ENCODE results near the gene ADAP1. TPM values are rescaled to one million over a fixed set of nuclear protein-coding genes. Genes with fewer than 3 reads are reported as not detected.

ADAP1 gene
- total RNA-seq, 1 experiment from 2014 or later, result 11.7 TPM

DNA sequence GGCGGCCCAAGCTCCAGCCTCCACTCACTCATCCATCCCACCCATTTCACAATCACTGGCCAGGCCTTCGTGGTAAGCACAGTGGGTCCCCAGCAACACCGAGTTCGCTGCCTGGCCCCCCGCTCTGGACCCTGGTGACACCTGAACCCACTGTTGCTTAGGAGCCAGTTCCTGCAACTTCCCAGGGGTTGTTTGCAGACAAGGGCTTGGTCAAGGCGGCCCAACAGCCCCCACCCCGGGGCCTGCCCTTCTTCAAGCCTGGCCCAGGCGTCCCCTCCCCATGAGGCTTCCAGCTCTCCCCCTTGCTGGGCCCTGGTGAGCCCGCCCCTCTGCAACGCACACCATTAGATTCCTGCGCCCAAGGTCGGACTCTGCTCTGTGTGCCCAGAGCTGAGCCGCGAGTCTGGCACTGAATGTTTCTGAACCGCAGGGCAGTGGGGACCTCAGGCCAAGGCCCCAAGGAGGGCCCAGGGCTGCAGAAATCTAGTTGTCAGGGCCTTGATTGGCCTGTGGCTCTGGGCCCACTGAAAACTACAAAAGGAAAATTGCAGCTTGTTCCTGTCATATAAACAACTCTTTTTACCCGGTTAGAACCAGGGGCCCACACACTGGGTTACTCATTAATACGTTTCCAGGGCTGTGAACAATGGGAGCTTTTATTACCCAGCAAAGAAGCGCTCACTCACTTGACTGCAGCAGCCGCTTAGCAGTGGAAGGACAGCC is 23.0 kb upstream of the ADAP1 start:
- in situ Hi-C loops (cut with HindIII; ENCODE audit: low sequenced_read_pairs), result no loop called here
- no peak for DNase-seq (ENCODE audit: low spot score)

DNA sequence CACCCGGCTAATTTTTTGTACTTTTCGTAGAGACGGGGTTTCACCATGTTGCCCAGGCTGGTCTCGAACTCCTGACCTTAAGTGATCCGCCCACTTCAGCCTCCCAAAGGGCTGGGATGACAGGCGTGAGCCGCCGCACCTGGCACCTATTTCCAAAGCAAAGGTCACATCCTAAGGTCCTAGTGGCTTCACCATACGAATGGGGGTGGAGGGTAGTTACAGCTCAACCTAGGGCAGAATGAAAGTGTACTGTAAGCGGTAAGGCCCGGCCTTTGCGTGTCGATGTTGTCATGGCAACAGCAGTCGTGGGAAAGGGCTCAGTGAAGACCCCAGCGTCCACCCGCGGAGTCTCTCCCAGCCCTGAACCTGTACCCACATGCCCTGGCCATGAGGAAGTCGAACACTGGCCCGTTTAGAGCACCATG is 22.4 kb upstream of the ADAP1 start:
- in situ Hi-C loops (cut with HindIII; ENCODE audit: low sequenced_read_pairs), result no loop called here

DNA sequence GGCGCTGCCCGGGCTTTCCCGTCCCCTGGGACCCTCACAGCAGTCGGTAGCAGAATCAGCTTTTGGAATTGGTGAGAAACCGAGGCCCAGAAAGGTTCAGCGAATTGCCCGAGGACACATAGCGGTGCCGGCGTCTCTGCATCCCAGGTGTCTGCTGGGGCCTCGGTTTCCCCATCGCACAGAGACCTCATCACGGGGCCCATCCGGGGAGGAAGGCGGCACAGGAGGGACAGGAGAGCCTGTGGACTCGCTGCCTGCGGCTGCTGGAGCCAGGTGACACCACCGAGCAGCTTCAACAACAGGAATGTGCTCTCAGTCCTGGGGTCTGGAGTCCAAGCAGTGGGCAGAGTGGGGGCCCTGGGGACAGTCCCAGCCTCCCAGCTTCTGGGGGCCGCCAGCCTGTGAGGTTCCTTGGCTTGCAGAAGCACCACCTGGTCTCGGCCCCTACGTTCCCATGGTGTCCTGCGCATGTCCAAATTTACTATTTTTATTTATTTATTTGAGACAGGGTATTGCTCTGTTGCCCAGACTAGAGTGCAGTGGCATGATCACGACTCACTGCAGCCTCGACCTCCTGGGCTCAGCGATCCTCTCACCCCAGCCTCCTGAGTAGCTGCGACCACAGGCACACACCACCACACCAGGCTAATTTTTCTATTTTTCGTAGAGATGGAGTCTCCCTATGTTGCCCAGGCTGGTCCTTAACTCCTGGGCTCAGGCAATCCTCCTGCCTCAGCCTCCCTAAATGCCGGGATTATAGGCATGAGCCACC is 21.4 kb upstream of the ADAP1 start:
- in situ Hi-C loops (cut with HindIII; ENCODE audit: low sequenced_read_pairs), result no loop called here
- no peak for DNase-seq (ENCODE audit: low spot score)

More for the DNA sequence above, 22.4 kb upstream of the ADAP1 start:
- no peak for DNase-seq (ENCODE audit: low spot score)

DNA sequence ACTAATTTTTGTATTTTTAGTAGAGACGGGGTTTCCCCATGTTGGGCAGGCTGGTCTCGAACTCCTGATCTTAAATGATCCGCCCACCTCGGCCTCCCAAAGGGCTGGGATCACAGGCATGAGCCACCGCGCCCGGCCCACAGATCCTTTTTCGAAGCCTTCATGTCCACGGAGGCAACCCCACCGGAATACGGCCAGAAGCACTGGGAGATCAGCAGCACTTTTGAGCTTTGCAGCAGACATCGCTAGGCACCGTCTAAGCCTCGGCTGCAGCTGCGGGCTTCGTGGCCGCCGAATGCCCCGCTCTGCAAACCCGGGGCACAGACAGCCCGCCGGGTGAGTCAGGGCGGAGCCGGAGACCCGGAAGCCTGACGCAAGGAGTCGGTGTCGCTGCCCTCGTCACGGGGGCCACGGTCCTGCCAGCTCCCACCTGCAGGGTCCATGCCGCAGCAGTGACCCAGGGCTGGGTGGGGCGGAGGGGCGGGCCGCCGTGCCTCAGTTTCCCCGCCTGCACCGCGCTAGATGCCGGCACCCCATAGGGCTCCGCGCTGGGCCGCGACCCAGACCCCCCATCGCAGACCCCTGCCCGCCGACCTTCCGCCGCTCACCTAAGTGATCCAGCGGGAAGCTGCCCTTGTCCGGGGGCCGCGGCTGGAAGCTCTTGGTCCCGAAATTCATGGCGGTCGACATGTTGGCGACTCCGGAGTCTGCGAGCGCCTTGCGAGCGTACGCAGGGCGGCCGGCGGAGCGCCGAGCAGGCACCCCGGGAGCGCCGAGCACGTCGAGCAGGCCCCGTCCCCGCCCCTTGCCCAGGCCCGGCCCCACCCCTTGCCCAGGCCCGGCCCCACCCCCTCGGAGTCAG is 20.6 kb upstream of the ADAP1 start, which contains the start of gene COX19:
TSS of gene COX19 (minus strand) at position 730 of the 862 bp plus-strand sequence. CDS start at position 690, 40 bp downstream.
- in situ Hi-C loops (cut with HindIII; ENCODE audit: low sequenced_read_pairs), result no loop called here
- peak; percentile 83 for DNase-seq (ENCODE audit: low spot score)

DNA sequence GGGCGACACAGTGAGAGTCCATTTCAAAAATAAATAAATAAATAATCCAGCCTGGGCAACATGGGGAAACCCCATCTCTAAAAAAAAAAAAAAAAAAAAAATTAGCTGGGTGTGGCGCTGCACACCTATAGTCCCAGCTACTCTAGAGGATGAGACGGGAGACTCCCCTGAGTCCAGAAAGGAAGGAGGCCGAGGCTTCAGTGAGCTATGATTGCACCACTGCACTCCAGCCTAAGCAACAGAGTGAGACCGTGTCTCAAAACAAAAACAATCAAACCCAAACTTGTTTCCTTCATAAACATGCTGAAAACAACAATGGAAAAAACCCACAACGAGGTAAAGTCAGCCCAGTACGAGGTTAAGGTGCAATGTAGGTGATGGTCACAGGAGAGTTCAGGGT is 19.7 kb upstream of the ADAP1 start:
- in situ Hi-C loops (cut with HindIII; ENCODE audit: low sequenced_read_pairs), result no loop called here
- DNase-seq (ENCODE audit: low spot score), result no peak

DNA sequence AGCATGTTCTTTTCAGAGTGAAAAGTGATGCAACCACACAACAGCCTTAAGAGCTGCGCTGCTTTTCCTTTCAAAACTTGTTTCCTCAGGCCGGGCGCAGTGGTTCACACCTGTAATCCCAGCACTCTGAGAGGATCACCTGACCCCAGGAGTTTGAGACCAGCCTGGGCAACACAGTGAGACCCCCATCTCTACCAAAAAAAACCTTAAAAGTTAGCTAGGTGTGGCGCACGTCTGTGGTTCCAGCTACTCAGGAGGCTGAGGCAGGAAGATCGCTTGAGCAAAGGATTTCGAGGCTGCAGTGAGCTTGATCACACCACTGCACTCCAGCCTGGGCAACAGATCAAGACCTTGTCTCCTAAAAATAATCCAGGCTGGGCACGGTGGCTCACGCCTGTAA is 18.8 kb upstream of the ADAP1 start:
- in situ Hi-C loops (cut with HindIII; ENCODE audit: low sequenced_read_pairs), result no loop called here

DNA sequence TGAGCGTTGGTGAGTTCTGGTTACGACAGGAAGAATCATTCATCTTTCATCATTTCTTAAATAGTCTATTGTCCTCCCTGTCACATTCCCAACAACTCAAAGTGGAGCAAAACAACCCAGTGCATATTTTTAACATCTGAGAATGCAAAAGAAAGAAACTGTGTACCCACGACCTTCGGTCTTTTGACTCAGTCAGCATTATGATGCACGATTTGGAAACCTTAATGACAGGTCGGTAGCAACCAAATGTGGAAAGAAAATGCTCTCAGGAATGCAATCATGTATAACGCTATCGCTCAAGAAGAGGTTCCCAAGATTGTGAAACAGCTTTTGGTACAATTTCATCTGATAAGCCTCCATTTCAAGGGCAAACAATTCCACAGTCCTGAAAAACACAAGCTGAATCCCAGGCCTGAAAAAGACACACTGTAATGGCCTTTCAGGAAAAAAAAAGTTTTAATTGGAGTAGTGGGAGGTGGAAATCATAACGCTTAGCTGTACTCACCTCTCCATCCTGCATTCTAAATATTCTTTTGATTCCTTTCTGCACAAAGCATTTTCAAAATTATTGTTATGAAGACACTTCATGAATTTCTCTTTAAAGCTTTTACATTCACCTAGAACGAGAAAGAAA is 18.3 kb upstream of the ADAP1 start:
- in situ Hi-C loops (cut with HindIII; ENCODE audit: low sequenced_read_pairs), result no loop called here
- DNase-seq (ENCODE audit: low spot score), result no peak

More for the DNA sequence above, 18.8 kb upstream of the ADAP1 start:
- no peak for DNase-seq (ENCODE audit: low spot score)

DNA sequence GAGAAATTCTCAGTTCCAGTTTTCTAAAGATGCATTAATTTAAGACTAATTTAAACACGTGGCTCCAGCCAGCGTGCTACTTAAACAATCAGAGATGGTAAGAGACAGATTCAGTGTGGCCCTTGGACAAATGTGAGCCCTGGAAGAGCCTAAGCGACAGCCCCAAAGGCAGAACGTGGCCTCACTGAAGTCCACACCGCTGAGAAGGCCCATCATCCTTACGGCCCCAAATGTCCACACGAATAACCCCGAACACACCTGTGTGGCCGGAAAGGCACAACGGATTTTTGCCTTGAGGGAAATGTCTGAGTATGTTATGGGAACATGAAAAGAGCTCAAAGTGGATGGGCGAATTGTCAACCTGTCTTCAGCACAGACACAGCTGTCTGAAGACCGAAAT is 17.6 kb upstream of the ADAP1 start:
- in situ Hi-C loops (cut with HindIII; ENCODE audit: low sequenced_read_pairs), result no loop called here
- no peak for DNase-seq (ENCODE audit: low spot score)

DNA sequence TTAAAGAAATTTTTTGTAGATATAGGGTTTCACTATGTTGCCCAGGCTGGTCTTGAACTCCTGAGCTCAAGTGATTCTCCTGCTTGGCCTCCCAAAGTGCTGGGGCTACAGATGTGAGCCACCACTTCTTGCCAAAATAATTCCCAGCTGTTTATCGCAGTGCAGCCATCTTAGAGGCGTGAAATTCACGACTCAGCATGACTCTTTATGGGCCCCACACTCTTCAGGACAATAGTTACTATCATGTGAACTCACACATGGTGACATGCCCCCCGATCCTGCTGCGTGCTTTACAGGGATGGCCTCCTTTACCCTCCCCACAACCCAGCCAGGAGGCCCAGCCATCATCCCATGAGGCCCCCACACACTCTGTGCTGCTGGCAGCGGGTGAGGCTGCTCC is 16.3 kb upstream of the ADAP1 start:
- in situ Hi-C loops (cut with HindIII; ENCODE audit: low sequenced_read_pairs), result no loop called here
- DNase-seq (ENCODE audit: low spot score), result no peak

DNA sequence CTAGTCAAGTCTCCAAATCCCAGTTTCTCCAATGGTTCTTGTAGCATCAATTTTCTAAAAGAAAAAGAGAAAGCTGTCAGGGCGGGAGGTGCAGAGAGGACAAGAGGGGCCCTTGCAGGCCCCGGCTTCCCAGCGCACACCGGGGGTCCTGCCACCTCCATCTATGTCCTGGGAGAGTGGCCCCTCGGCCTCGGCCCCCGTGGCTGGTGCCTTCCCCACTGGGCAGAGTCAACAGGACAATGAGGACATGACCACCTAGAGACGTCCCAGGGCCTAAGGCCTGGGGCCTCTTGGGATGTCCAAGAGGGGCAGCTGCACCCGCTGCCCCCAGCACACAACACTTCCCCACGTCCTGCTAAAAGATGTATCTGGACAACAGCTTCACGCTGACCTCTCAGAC is 14.9 kb upstream of the ADAP1 start:
- no peak for DNase-seq (ENCODE audit: low spot score)
- in situ Hi-C loops (cut with HindIII; ENCODE audit: low sequenced_read_pairs), result loop anchor here (10.0 kb wide), 1 partner anchor 205 kb away; no protein-coding TSS in a partner anchor

DNA sequence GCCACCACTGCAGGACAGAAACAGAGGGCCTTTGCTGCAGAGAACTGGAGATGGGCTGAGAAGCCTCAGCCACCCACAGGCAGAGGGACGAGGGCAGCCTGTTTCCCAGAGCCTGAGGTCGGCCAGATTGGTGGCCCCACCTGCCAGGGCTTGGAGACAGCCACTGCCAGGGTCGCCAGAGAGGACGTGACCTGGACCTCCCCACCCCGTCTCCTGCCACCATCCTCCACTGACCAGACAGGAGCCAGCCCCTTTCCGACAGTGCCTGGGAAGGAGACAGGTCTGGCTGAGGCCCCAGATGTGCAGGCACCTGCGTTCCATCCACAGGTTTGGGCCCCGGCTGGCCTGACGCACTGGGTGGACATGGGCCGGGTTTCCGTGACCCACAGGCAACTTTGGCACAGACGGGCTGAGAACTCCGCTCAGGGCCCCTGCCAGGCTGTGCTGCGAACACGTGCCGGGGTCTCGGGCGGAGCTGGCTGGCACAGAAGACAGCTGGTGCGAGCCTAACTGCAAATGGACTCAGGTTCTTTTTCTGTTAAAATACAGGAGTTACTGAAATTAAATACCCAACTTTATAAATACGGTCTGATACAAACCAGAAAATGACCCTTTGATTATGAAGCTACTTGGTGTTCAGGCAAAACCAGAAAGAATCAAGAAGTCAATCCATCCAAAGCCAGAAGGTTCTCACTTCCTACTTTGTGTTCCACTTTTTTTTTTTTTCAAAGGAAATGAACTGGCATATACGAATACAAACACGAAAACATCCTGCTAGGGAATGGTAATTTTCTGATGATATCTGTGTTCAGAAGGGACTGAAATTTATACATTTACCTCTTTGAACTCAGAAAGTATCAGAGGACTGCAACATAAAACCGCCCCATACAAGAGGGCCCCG is 14.0 kb upstream of the ADAP1 start:
- DNase-seq (ENCODE audit: low spot score), result no peak
- in situ Hi-C loops (cut with HindIII; ENCODE audit: low sequenced_read_pairs), result loop anchor here (10.0 kb wide), 1 partner anchor 206 kb away; no protein-coding TSS in a partner anchor

DNA sequence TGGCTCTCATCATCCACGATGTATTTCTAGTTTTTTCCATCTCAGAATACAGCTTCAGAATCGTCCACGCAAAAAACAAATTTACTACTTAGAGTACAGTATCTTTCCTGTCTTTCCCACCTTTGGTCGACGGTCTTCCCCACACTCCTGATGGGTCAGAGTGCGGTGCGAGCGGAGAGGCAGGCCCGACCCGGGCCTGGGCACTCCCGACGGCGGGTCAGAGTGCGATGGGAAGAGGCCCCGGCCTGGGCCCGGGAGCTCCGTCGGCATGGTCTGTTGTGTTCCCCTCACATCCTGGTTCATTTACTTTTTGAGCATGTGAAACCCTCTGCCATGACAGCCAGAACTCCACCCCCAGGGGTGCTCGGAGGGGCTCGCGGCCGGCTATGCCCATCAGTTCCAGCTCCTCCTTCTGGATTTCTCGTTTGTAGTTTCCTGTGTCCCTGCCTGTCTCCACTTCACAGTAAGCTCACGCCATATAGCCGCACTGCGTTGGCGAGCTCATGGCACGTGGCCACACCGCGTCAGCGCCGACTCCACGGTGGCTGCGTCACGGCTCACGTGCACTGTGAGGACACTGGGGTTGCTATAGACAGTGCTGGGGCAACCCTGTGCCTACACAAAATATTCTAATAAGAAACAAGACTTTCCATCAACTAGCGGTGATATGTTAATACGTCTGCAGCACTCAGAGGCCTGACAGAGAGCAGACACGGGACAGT is 13.0 kb upstream of the ADAP1 start:
- in situ Hi-C loops (cut with HindIII; ENCODE audit: low sequenced_read_pairs), result loop anchor here (10.0 kb wide), 1 partner anchor 207 kb away; no protein-coding TSS in a partner anchor
- DNase-seq (ENCODE audit: low spot score), result no peak

DNA sequence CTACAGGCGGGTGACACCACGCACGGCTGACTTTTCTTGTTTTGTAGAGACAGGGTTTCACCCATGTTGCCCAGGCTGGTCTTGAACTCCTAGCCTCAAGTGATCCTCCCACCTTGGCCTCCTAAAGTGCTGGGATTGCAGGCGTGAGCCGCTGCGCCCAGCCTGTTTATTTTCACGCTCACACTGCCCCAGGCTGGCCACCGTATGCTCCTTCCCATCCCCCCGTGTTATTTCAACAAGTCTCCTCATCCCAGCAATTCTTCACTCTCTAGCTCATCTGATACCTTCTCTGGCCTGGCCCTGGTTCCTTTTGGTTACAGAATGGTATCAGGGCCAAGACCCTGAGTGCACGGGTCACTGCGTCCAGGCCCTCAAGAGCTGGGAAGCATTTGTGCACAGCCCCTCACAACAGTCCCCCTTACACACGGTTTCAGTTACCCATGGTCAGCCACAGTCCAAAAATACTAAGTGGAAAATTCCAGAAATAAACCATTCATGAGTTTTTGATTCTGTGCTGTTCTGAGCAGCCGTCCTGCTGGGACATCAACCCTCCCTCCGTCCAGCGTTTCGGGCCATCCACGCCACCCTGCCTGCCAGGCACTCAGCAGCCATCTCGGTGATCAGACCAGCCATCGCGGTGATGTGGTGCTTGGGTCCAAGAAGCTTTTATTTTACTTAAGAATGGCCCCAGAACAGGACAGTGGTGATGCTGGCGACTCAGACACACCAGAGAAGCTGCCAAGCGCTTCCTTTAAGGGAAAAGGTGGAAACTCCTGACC is 12.0 kb upstream of the ADAP1 start:
- DNase-seq (ENCODE audit: low spot score), result peak; percentile 35
- in situ Hi-C loops (cut with HindIII; ENCODE audit: low sequenced_read_pairs), result loop anchor here (10.0 kb wide), 1 partner anchor 208 kb away; no protein-coding TSS in a partner anchor

DNA sequence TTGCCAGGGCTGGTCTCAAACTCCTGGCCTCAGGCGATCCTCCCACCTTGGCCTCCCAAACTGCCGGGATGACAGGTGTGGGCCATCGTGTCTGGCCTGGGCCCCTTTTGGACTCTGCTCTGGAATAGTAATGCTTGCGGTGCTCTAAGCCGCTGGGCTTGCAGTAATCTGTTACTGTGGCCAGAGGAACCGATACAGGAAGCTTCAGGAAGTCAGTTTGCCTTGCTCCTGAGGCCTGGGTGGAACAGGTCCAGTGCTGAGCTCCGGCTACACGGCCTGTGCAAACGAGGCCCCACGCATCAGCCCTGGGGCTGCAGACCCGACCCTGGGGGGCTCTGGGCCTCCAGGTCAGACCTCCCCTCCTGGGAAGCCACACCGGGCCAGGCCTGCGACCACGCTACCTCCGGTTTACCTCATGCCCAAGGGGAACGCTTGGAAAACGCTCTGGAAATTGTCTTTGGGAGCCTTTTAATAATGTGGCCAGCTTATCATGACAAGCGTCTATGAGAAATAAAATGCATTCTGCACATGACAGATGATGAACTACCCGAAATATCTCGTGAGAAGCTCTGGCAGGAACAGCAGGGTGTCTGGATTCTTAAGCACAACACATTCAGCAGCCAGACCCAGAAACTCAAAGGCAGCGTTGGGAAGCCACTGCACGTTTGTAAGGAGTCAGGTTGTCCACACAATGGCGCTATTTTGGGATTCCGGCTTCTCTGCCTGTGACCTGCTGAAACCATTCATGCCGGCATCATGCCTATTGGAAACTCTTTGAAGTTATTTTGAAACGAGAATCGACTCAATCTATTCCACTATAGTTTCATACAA is 10.1 kb upstream of the ADAP1 start:
- in situ Hi-C loops (cut with HindIII; ENCODE audit: low sequenced_read_pairs), result loop anchor here (10.0 kb wide), 1 partner anchor 210 kb away; no protein-coding TSS in a partner anchor
- peak; percentile 91 for DNase-seq (ENCODE audit: low spot score)

DNA sequence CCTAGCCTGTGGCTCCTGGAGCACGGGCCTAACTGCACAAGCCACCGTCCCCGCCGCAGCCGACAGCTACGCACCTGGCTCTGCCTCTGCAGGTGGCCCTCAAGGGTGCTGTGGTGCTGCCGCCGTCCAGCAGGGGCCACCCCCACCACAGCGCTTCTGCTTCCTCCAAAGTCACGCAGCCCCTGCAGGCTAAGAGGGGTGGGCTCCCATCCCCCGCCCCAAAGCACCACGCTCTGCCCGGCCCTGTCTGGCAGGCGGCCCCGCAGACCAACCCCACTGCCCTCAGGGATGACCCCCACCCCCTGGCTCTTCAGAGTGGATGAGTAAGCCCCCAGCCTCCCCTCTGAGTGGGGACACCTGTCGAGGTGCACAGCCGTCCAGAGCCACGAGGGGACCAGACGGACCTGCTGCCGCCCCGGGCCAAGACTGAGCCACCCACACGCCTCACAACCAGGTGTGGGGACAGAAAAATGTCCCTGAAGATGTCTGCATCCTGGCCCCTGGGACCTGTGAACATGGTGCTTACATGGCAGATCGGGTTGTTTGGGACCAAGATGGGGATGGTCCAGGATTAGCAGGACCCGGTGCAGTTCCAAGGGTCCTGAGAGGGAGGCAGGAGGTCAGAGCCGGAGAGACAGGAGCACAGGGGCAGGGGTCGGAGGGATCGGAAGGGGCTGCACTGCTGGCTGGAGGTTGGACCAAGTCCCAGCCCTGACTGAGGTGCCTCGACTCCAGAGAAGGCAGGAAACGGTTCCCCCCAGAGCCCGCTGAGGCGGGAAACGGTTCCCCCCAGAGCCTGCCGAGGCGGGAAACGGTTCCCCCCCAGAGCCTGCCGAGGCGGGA is 9.0 kb upstream of the ADAP1 start:
- in situ Hi-C loops (cut with HindIII; ENCODE audit: low sequenced_read_pairs), result loop anchor here (10.0 kb wide), 1 partner anchor 211 kb away; no protein-coding TSS in a partner anchor
- DNase-seq (ENCODE audit: low spot score), result no peak
